ENCODE results near the gene FHIT. TPM values are rescaled to one million over a fixed set of nuclear protein-coding genes. Genes with fewer than 3 reads are reported as not detected.

The FHIT gene
- total RNA-seq, 1 donor from 2014 or later, result 20.2 TPM

DNA sequence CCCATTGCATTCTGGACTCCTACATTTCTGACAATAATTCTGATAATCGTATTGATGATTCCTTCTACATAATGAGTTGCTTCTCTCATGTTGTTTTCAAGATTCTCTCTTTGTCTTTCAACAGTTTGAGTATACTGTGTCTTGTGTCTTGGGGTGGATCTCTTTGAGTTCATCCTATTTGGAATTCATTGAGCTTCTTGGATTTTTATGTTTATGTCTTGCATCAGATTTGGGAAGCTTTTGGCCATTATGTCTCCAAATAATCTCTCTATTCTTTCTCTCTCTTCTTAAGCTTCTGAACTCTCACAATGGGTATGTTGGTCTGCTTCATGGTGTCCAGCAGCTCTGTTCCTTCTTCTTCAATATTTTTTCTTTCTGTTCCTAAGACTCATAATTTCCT, 592.2 kb downstream of the FHIT start:
- TF ChIP-seq, protein P1, sequence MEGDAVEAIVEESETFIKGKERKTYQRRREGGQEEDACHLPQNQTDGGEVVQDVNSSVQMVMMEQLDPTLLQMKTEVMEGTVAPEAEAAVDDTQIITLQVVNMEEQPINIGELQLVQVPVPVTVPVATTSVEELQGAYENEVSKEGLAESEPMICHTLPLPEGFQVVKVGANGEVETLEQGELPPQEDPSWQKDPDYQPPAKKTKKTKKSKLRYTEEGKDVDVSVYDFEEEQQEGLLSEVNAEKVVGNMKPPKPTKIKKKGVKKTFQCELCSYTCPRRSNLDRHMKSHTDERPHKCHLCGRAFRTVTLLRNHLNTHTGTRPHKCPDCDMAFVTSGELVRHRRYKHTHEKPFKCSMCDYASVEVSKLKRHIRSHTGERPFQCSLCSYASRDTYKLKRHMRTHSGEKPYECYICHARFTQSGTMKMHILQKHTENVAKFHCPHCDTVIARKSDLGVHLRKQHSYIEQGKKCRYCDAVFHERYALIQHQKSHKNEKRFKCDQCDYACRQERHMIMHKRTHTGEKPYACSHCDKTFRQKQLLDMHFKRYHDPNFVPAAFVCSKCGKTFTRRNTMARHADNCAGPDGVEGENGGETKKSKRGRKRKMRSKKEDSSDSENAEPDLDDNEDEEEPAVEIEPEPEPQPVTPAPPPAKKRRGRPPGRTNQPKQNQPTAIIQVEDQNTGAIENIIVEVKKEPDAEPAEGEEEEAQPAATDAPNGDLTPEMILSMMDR (IDR thresholded peaks at IDR 0.05; ENCODE audit: unreplicated experiment), result no peak
- Mint-ChIP-seq H3K4me3 (ENCODE audit: unreplicated experiment) (no peak overlapping the region), H3K4me1 (ENCODE audit: unreplicated experiment) (peaks cover 35% of the 10 kb centered on the region), H3K9me3 (ENCODE audit: unreplicated experiment) (peaks cover 1% of the 10 kb centered on the region), H3K27ac (ENCODE audit: unreplicated experiment) (peak overlapping the region; percentile 98), H3K36me3 (ENCODE audit: low read depth, unreplicated experiment) (peaks cover 9% of the 10 kb centered on the region), H3K27me3 (ENCODE audit: unreplicated experiment) (peaks cover 1% of the 10 kb centered on the region)
- DNase-seq (ENCODE audit: low spot score), result no peak

DNA sequence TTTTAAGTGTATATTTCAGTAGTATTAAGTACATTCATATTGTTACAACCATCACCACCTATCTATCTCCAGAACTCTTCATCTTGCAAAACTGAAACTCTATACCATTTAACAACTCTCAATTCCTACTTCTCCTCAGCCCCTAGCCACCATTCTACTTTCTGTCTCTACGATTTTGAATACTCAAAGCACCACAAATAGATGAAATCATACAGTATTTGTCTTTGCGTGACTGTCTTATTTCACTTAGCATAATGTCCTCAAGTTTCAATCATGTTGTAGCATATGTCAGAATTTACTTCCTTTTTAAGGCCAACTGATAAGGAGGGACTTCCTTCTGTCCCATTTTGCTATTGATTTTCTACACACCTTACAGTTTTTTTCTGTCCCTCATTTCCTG, 593.3 kb downstream of the FHIT start:
- TF ChIP-seq, protein P1 (IDR thresholded peaks at IDR 0.05; ENCODE audit: unreplicated experiment), result no peak
- Mint-ChIP-seq H3K27me3 (ENCODE audit: unreplicated experiment) (peaks cover 1% of the 10 kb centered on the region), H3K9me3 (ENCODE audit: unreplicated experiment) (peaks cover 6% of the 10 kb centered on the region), H3K4me1 (ENCODE audit: unreplicated experiment) (peaks cover 40% of the 10 kb centered on the region), H3K27ac (ENCODE audit: unreplicated experiment) (peak overlapping the region; percentile 73), H3K4me3 (ENCODE audit: unreplicated experiment) (no peak overlapping the region), H3K36me3 (ENCODE audit: low read depth, unreplicated experiment) (peaks cover 9% of the 10 kb centered on the region)
- DNase-seq (ENCODE audit: low spot score), result no peak

DNA sequence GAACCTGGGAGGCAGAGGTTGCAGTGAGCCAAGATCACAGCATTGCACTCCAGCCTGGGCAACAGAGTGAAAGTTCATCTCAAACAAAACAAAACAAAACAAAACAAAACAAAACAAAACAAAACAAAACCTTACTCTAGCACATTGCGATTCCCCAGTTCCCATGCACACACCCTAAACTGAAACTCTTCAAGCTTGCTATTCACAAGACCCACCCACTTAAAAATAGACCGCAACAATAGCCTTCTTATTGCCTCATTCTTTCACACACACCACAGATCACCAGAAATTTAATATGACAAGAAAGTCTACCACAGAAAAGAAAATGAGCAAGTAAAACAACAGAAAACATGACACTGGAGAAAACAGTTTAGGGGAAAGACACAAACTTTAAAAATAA, 598.4 kb downstream of the FHIT start:
- peak overlapping the region; percentile 44 for H3K27ac Mint-ChIP-seq (ENCODE audit: unreplicated experiment)

DNA sequence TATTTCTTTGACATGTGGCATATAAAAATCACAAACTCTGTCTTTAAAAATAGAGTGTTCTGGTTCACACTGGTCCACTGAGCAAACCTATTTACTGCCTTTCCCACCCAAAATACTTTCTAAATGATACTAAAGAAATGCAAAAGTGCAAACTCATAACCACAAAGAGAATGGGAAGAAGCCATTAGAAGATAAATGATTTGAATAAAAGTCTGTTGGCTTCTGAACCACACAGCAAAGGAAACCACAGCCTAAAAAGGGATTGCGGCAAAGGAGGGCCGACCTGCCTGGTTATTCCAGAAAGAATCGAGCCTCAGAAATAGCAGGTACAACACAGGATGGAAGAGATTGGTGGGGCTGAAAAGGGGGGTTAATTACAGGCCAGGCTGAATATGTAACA, 599.5 kb downstream of the FHIT start:
- Mint-ChIP-seq H3K27ac (ENCODE audit: unreplicated experiment) (no peak overlapping the region), H3K4me1 (ENCODE audit: unreplicated experiment) (peaks cover 12% of the 10 kb centered on the region), H3K9me3 (ENCODE audit: unreplicated experiment) (peaks cover 6% of the 10 kb centered on the region), H3K27me3 (ENCODE audit: unreplicated experiment) (no peaks in the 10 kb centered on the region), H3K4me3 (ENCODE audit: unreplicated experiment) (no peak overlapping the region), H3K36me3 (ENCODE audit: low read depth, unreplicated experiment) (no peaks in the 10 kb centered on the region)
- TF ChIP-seq, protein P1 (IDR thresholded peaks at IDR 0.05; ENCODE audit: unreplicated experiment), result no peak
- DNase-seq (ENCODE audit: low spot score), result no peak

More for the DNA sequence above, 598.4 kb downstream of the FHIT start:
- Mint-ChIP-seq H3K36me3 (ENCODE audit: low read depth, unreplicated experiment) (peaks cover under 1% of the 10 kb centered on the region), H3K4me3 (ENCODE audit: unreplicated experiment) (no peak overlapping the region), H3K9me3 (ENCODE audit: unreplicated experiment) (peaks cover 6% of the 10 kb centered on the region), H3K27me3 (ENCODE audit: unreplicated experiment) (no peaks in the 10 kb centered on the region), H3K4me1 (ENCODE audit: unreplicated experiment) (peaks cover 13% of the 10 kb centered on the region)
- TF ChIP-seq, protein P1 (IDR thresholded peaks at IDR 0.05; ENCODE audit: unreplicated experiment), result no peak
- DNase-seq (ENCODE audit: low spot score), result no peak

DNA sequence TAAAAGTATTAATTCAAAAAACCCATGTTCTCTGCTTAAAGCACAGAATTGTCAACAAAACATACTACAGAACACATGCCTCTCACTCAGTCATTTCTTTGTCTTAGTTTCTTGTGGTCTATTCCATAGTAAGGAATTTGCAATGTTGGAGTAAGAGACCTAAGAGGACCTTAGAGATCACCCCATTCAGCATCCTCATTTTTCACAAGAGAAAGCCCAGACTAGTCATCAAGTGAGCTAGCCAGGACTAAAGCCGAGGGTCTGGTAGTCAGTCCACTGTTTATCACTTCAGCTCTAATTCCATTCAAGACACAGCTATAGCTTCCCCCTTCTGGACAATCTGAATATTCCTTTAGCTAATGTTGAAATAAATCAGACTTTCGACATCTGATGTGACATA, 601.1 kb downstream of the FHIT start:
- H3K27ac Mint-ChIP-seq (ENCODE audit: unreplicated experiment), result no peak overlapping the region
- DNase-seq (ENCODE audit: low spot score), result no peak
- TF ChIP-seq, protein P1 (IDR thresholded peaks at IDR 0.05; ENCODE audit: unreplicated experiment), result no peak
- peaks cover 8% of the 10 kb centered on the region for H3K4me1 Mint-ChIP-seq (ENCODE audit: unreplicated experiment)
- H3K9me3 Mint-ChIP-seq (ENCODE audit: unreplicated experiment), result peaks cover 6% of the 10 kb centered on the region
- H3K27me3 Mint-ChIP-seq (ENCODE audit: unreplicated experiment), result no peaks in the 10 kb centered on the region
- H3K4me3 Mint-ChIP-seq (ENCODE audit: unreplicated experiment), result no peak overlapping the region
- no peaks in the 10 kb centered on the region for H3K36me3 Mint-ChIP-seq (ENCODE audit: low read depth, unreplicated experiment)
